GM12801 (cell line): ENCODE data around the gene RCAN2.

ENCODE experiments used
- TF ChIP-seq, protein P1 (sequence below): IDR thresholded peaks from one replicate; pipeline ENCODE4 v1.5.1; 2011; ENCODE audit warnings: control low read depth; ENCODE audit not compliant: insufficient read length; ENCODE audit errors: extremely low read depth

RCAN2 gene

DNA sequence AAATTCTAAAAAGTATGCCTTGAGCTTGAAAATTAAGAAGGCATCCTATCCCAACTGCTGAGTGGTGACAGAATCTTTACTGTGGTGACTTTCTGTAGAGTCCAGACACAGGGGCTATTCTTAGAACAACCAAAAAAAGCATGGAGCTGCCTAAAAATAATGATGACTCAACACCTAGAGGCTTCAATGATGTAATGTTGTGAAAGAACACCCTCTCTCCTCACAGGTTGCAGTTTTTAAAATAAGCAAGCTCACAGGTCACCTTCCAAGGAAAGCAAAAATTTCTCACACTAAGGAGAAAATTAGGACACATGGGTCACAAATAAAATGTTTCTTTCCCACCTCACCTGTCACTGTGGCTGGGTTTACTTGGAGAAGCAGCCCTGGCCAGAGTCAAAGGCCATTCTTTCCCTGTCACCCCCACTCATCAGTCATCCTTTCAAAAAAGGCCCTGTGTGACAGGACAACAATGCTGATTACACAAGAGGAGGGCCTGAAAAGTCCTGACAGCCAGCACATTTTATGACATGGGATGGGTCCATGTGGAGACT, 53.5 kb downstream of the RCAN2 start:
- TF ChIP-seq, protein P1, sequence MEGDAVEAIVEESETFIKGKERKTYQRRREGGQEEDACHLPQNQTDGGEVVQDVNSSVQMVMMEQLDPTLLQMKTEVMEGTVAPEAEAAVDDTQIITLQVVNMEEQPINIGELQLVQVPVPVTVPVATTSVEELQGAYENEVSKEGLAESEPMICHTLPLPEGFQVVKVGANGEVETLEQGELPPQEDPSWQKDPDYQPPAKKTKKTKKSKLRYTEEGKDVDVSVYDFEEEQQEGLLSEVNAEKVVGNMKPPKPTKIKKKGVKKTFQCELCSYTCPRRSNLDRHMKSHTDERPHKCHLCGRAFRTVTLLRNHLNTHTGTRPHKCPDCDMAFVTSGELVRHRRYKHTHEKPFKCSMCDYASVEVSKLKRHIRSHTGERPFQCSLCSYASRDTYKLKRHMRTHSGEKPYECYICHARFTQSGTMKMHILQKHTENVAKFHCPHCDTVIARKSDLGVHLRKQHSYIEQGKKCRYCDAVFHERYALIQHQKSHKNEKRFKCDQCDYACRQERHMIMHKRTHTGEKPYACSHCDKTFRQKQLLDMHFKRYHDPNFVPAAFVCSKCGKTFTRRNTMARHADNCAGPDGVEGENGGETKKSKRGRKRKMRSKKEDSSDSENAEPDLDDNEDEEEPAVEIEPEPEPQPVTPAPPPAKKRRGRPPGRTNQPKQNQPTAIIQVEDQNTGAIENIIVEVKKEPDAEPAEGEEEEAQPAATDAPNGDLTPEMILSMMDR, result no peak

DNA sequence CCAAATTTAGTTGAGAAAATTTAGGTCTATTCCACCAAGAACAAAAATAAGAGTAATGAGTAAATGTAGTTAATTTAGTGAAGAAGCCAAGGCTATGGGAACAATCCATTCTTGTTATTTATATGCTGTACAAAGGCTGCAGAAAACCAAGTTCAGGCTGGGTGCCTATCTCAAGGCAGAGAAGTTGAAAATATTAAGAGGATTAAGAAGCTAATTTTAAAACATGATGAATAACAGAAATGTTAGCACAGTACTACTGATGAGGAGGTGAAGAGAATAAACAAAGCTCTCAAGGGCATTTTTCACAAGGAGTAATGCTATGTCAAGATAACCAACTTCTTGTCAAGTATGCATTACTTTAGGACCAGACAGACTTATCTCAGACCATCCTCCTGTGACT, 68.6 kb downstream of the RCAN2 start:
- TF ChIP-seq, protein P1, result no peak

DNA sequence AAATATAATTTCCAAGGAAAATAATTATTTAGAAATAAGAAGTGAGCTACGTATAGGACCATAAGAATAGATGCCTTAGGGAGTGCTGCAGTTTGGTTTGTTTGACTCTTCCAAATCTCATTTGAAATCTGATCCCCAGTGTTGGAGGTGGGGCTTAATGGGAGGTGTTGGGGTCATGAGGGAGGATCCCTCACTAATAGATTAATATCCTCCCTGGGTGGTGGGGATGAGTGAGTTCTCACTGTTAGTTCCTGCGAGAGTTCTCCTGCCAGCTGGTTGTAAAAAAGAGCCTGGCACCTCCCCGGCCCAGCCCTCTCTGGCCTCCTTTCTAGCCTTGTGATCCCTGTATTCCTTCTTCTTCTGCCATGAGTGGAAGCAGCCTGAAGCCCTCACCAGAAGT, 69.3 kb downstream of the RCAN2 start:
- TF ChIP-seq, protein P1, result no peak

GRCh38 chr6:46420921-46421638, 70.2 kb downstream of the RCAN2 start:
- TF ChIP-seq, protein P1, result no peak

- TF ChIP-seq, protein P1, result no peak
Measured at GRCh38 chr6:46419576-46420002, 71.7 kb downstream of the RCAN2 start.

DNA sequence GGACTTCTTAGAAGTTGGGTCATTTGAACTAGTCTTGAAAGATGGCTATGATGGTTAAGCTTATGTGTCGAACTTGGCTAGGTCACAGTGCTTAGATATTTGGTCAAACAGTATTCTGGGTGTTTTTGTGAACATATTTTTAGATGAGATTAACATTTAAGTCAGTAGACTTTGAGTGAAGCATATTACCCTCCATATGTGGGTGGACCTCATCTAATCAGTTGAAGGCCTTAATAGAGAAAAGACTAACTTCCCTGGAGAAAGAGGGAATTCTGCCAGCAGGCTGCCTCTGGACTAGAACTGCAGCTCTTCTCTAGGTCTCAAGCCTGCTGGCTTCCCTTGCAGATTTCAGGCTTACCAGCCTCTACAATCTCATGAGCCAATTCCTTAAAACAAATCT, 76.9 kb downstream of the RCAN2 start:
- TF ChIP-seq, protein P1, result no peak

- TF ChIP-seq, protein P1, result no peak
Measured at GRCh38 chr6:46412662-46413061, 78.6 kb downstream of the RCAN2 start.
